HG03196 (cell line): ENCODE measurements around the gene PLEKHH2.
"Not testable (repeated sequence)": the region's sequence is repeated elsewhere in the genome, so short reads cannot be mapped to it uniquely, and the experiment has no call there.

Experiments
- ATAC-seq: cut with Tn5 transposase; IDR thresholded peaks from one replicate; pipeline ENCODE4 v1.9.1; 2021; ENCODE audit not compliant: unreplicated experiment

PLEKHH2 gene

GRCh38 chr2:43637030-43637803 lies at the start of gene PLEKHH2:
Gene PLEKHH2, plus strand, starts transcription at chr2:43637260. Its CDS starts 7,414 bp downstream, at chr2:43644674.
- ATAC-seq = peak; percentile 99

GRCh38 chr2:43592443-43592842 lies 44.6 kb upstream of the PLEKHH2 start:
- no peak for ATAC-seq

DNA sequence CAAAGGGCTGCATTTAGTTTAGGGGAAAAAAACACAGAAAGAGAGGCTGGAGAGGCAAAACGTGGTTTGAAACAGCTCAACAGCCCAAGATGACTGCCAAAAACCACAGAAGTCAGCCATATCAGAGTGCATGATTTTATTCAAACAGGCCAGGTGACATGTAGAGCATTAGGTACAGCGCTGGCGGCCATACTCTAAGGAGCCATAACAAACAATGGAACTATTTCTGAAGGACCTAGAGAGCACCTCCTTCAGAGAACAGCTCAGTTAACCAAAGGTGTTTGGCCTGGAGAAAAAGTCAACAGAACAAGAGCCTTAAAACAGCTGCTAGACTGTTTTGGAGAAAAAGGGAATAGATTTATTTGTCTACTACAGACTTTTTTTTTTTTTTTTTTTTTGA lies 43.8 kb upstream of the PLEKHH2 start:
- ATAC-seq = no peak

GRCh38 chr2:43594875-43595274 lies 42.2 kb upstream of the PLEKHH2 start:
- ATAC-seq = no peak

DNA sequence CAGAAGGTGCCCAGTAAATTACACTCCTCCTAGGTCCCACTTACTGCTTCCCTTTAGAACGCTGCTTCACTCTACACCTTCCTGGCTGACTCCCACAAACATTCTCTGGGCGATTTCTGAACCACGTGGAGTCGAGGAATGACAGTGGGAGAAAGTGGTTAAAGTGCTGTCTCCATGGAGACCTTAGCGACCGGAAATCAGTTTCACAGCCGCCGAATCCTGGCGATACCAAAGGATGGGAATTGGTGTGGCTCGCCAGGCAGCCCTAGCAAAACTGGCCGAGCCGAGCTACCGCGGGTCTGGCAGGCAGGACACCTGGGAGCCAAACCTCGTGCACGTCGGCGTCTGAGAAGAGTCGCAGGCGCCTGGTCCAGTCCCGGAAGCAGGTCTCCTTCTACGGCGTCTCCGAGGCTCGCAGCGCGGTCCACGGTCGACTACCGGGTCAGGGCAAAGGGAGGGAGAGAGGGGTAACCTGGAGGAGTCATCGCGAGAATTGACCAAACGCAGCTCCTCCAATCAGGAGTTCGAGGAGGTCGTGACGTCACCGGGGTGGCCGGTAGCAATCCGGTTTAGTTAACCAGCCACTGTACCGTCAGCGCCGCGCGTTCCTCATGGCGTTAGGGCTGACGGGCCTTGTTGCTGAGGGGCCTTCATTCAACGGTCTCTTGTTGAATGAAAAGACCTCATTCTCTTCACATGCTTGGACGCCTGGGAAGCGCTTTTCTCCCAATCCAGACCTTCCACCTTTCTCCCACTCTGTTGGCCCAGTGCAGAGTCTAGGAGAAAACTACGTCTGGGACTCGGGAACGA lies 41.3 kb upstream of the PLEKHH2 start, which contains the start of gene THADA:
Gene THADA, minus strand, starts transcription at position 436 of the 810 bp plus-strand sequence. CDS start 3,646 bp downstream, outside the sequence.
- peak; percentile 97 for ATAC-seq

- ATAC-seq = not testable (repeated sequence)
Measured at GRCh38 chr2:43600596-43600995, 36.5 kb upstream of the PLEKHH2 start.

- ATAC-seq = no peak
Measured at GRCh38 chr2:43604674-43605073, 32.4 kb upstream of the PLEKHH2 start.

DNA sequence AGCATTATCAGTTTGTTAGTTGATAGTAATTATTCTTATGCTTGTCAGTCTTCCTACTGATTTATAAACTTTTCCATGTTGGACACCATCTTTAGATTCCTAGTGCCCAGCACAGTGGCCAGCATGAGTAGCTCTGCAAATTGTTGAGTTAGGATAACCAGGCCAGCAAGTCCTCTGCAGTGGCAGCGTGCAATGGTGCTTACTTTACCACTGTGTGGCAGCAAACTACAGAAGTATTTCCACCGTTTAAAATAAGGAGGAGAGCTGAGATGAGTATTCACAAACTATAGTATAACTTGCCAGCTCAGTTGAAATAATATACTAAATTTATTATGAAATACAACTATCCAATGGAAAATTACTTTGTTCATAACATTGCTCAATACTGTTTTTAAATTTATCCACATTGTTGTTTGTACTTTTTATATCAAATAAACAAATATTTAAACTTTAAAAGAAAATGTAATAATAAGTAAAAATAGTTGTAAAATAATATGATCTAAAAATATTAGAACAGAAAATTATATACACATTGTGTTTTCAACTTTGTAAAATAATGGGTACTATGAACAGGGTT lies 31.9 kb upstream of the PLEKHH2 start:
- no peak for ATAC-seq

DNA sequence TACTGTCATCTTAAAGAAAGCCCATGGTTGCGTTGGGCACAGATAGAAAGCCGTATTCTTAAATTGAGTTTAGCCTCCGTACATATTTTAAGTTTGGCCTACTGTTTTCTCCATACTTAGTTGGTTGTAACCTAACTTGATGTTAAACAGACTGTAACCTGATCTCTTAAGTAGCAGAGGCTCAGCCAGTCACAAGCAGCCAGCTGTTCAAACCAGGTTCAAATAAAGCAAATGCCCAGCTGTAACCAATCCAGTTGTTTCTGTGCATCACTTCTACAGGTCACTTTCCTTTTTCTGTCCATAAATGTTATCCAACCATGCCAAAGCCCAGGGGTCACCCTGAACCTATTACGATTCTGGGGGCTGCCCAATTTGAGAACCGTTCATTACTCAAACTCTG lies 31.2 kb upstream of the PLEKHH2 start:
- ATAC-seq = no peak

- ATAC-seq = no peak
Measured at GRCh38 chr2:43609290-43609918, 27.7 kb upstream of the PLEKHH2 start.

DNA sequence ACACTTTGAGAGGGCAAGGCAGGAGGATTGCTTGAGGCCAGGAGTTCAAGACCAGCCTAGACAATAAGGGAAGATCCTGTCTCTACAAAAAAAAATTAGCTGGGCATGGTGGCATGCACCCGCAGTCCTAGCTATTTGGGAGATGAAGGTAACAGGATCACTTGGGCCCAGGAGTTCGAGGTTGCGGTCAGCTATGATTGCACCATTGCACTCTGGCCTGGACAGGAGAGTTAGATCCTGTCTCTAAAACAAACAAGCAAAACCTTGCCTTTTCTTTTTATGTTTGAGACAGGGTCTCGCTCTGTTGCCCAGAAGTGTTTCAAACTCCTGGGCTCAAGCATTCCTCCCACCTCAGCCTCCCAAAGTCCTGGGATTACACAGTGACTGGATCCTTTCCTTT lies 26.7 kb upstream of the PLEKHH2 start:
- ATAC-seq = no peak

GRCh38 chr2:43611987-43612894 lies 24.8 kb upstream of the PLEKHH2 start:
- ATAC-seq = no peak

DNA sequence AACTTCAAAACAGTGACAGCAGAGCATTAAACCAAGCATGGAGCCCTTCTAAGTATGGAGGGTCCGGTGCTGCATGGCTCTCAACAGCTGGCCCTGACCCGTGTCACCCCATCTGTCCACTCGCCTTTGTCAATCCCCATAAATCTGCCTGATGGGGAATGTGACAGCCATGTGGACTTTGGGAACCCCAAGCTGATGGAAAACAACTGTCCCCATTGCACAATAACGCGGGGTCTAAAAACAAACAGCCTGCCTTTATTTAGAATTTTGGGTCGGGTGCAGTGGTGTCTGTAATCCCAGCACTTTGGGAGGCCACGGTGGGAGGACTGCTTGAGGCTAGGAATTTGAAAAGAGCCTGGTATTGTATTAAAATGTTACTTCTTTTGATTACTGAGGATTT lies 24.1 kb upstream of the PLEKHH2 start:
- no peak for ATAC-seq

- ATAC-seq = no peak
Measured at GRCh38 chr2:43616967-43617680, 19.9 kb upstream of the PLEKHH2 start.

DNA sequence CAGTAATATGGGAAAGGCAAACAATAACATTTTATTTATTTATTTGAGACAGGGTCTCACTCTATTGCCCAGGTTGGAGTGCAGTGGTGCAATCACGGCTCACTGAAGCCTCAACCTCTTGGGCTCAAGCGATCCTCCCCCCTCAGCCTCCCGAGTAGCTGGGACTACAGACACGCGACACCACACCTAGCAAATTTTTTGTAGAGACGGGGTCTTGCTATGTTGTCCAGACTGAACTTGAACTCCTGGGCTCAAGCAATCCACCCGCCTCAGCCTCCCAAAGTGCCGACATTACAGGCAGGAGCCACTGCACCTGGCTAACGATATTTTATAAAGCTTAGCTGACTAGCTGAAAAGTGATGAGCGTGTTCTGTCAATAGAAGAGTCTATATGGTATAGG lies 17.5 kb upstream of the PLEKHH2 start:
- ATAC-seq = no peak

DNA sequence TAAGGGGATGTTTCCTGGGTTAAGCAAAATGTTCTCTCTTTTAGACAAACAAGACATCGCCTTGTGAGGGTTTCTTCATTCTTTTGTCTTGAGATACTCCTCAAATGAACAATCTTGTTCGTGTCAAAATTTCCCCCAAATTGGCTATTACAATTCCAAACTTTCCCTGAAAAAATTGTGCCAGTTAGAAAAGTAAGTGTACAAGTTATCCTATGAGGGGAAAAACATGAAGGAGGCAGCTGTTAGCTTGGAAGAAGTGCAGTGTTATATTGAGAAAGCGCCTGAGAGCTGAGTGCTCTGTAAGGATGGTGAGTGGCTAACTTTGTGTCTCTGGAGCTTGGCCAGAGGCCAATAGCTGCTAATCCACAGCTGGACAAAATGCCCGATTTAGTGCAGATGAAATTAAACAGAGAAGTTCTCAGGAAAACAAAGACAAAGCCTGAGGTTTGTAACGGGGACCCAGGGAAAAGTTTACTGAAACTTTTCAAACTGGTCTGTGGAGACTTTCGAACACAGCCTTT lies 14.1 kb upstream of the PLEKHH2 start:
- no peak for ATAC-seq

GRCh38 chr2:43631618-43632317 lies 5.3 kb upstream of the PLEKHH2 start:
- no peak for ATAC-seq

- no peak for ATAC-seq
Measured at GRCh38 chr2:43634604-43635306, 2.3 kb upstream of the PLEKHH2 start.
